Measurements from ENCODE around the gene NRXN3. TPM values are rescaled to one million over a fixed set of nuclear protein-coding genes. Genes with fewer than 3 reads are reported as not detected.

Gene NRXN3
- total RNA-seq, 2 experiments from 2014 or later, result not detected

GRCh38 chr14:79044894-79045624 lies 874.9 kb downstream of the NRXN3 start:
- CTCF ChIA-PET (ENCODE audit: unreplicated experiment), result no interaction called here
- H3K9me3 ChIP-seq (ENCODE audit: low read length), result no peaks in the 10 kb centered on the region
- no peak overlapping the region for H3K27ac ChIP-seq (ENCODE audit: low read depth, low read length, poor library complexity, severe bottlenecking)
- no peaks in the 10 kb centered on the region for H3K4me1 ChIP-seq (ENCODE audit: insufficient read depth, low read length, poor library complexity, severe bottlenecking)
- DNase-seq (ENCODE audit: low spot score), result no peak
- no peaks in the 10 kb centered on the region for H3K36me3 ChIP-seq (ENCODE audit: insufficient read depth, low read length)
- no peaks in the 10 kb centered on the region for H3K9me2 ChIP-seq (ENCODE audit: insufficient read depth, low read length)
- no TSS peak for BruUV-seq (replicated peaks)
- TF ChIP-seq EZH2phosphoT487 (IDR thresholded peaks at IDR 0.05; ENCODE audit: borderline replicate concordance, low read depth, low read length) (no peak), CTCF (conservative IDR thresholded peaks at IDR 0.05; ENCODE audit: low read length) (no peak)
- POLR2A ChIA-PET, result no interaction called here
- no peaks in the 10 kb centered on the region for H4K20me1 ChIP-seq (ENCODE audit: insufficient read depth, low read length)
- no peaks in the 10 kb centered on the region for H3K79me2 ChIP-seq (ENCODE audit: insufficient read depth, low read depth, low read length)
- intact Hi-C loops (cut with micrococcal nuclease; ENCODE audit: unreplicated experiment), result no loop called here
- H3K4me2 ChIP-seq (ENCODE audit: low read length), result no peak overlapping the region
- no peak overlapping the region for H2AFZ ChIP-seq (ENCODE audit: low read length)
- no peak overlapping the region for H3K4me3 ChIP-seq (ENCODE audit: low read depth, low read length, poor library complexity, severe bottlenecking)

GRCh38 chr14:79050787-79051727 lies 880.9 kb downstream of the NRXN3 start:
- CTCF ChIA-PET (ENCODE audit: unreplicated experiment), result no interaction called here
- Histone ChIP-seq H3K4me3 (ENCODE audit: low read depth, low read length, poor library complexity, severe bottlenecking) (no peak overlapping the region), H3K9me2 (ENCODE audit: insufficient read depth, low read length) (no peaks in the 10 kb centered on the region), H3K79me2 (ENCODE audit: insufficient read depth, low read depth, low read length) (no peaks in the 10 kb centered on the region), H3K36me3 (ENCODE audit: insufficient read depth, low read length) (no peaks in the 10 kb centered on the region), H4K20me1 (ENCODE audit: insufficient read depth, low read length) (no peaks in the 10 kb centered on the region), H2AFZ (ENCODE audit: low read length) (no peak overlapping the region), H3K4me2 (ENCODE audit: low read length) (no peak overlapping the region), H3K27ac (ENCODE audit: low read depth, low read length, poor library complexity, severe bottlenecking) (no peak overlapping the region), H3K9me3 (ENCODE audit: low read length) (no peaks in the 10 kb centered on the region), H3K4me1 (ENCODE audit: insufficient read depth, low read length, poor library complexity, severe bottlenecking) (no peaks in the 10 kb centered on the region)
- no peak for DNase-seq (ENCODE audit: low spot score)
- POLR2A ChIA-PET, result interaction anchor here (0.5 kb wide), 1 partner anchor 1163 kb away, joined by 3 read pairs; no protein-coding TSS in a partner anchor
- BruUV-seq (replicated peaks), result no TSS peak
- intact Hi-C loops (cut with micrococcal nuclease; ENCODE audit: unreplicated experiment), result no loop called here
- TF ChIP-seq CTCF (conservative IDR thresholded peaks at IDR 0.05; ENCODE audit: low read length) (no peak), EZH2phosphoT487 (IDR thresholded peaks at IDR 0.05; ENCODE audit: borderline replicate concordance, low read depth, low read length) (no peak)
